ENCODE results near the gene OSCP1. TPM values are rescaled to one million over a fixed set of nuclear protein-coding genes. Genes with fewer than 3 reads are reported as not detected.
"Not testable (repeated sequence)": the region's sequence is repeated elsewhere in the genome, so short reads cannot be mapped to it uniquely, and the experiment has no call there.

The OSCP1 gene, protein sequence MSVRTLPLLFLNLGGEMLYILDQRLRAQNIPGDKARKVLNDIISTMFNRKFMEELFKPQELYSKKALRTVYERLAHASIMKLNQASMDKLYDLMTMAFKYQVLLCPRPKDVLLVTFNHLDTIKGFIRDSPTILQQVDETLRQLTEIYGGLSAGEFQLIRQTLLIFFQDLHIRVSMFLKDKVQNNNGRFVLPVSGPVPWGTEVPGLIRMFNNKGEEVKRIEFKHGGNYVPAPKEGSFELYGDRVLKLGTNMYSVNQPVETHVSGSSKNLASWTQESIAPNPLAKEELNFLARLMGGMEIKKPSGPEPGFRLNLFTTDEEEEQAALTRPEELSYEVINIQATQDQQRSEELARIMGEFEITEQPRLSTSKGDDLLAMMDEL
- 5.8 and 9.2 TPM in 2 replicates for total RNA-seq (2014; rRNA removed; shearing (Covaris generic))

DNA sequence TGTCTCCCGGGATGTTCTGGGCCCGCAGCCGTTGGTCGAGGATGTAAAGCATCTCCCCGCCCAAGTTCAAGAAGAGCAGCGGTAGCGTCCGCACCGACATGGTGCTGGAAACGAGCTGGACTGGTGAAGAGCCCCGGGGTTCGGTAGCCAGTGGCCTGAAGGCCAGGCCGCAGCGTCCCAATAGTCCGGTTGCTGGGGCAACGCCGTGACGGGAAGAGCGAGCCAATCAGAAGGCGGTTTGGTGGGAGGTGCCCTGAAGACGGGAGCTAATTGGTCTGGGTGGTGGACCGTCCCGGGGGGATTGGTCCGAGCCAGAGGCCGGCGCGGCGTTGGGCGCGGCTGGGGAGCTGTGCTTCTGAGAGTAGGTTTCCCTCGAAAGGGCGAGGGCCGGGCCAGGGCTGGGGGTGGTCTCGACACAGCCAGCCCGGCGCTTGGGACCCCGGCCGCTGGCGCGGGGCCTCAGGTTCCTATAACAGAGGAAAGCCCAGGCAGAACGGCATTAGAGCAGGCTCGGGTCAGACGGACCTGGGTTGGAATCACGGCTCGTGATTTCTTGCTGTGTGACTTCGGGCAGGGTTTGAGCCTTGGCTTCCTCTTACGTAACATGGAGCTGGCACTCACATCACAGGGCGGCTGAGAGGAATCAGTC is at the start of gene OSCP1:
Gene OSCP1 (minus strand): TSS at position 182 of the 649 bp plus-strand sequence. CDS start 82 bp downstream, at position 100.
- peak; percentile 84 for DNase-seq (ENCODE audit: low spot score)

DNA sequence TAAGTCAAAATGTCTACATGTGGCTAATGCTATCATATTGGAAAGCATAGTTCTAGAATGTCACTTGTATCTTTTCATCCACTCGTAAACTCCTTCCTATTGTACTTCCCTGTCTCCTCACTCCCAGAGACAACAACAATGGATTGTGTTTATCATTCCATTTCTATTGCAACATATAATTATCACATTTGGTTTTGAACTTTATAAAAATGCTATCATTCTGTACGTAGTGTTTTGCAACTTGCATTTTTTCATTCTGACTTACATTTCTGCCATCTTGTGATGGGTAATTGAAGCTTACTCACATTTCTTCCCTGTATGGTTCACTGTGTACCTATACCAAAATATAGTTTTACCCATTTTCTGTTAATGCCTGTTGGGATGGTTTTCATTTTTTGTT is 47.0 kb upstream of the OSCP1 start:
- DNase-seq (ENCODE audit: low spot score): no peak

DNA sequence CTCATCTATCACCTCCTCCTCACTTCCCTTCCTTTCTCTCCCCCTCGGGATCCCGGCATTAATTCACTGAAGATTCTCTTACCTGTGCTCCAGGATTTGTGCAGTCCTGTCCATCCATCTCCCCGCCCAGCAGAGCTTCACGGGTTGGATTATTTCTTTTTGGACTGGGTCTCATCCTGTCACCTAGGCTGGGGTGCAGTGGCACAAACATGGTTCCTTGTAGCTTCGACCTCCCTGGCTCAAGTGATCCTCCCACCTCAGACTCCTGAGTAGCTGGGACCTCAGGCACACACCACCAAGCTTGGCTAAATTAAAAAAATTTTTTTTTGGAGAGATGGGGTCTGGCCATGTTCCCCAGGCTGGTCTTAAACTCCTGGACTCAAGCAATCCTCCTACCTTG is 44.7 kb upstream of the OSCP1 start:
- no peak for DNase-seq (ENCODE audit: low spot score)

DNA sequence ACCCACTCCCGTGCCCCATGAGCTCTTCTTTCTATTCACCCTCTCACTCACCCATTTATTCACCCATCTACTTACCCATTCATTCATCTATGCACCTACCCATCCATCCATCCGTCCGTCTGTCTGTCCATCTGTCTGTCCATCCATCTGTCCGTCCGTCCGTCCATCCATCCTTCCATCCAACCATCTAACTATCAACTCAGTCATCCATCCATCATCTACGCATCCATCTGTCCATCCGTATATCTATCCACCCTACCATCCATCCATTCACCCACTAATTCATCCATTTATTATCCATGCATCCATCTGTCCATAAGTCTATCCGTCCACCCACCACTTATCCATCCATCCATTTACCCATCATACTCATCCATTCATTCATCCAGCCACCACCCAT is 43.3 kb upstream of the OSCP1 start:
- DNase-seq (ENCODE audit: low spot score): no peak

DNA sequence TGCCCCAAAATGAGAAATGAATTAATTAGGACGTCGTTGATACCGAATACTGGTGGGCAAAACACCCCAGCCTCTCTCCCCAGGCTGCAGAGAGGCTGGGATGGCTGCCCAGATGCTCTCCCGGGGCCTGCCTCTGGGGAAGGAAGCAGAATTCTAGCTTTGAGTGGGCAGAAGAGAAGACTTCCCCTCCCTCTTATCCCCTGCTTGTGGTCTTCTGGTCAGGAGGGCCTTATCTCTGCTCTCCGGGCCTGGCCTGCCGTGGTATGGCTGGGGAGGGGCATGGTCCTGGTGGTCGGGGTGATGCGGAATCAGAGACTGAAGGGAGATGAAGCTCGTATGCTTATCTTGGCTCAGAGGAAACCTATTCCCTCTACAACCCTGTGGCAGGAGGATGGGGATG is 42.2 kb upstream of the OSCP1 start:
- DNase-seq (ENCODE audit: low spot score): no peak

DNA sequence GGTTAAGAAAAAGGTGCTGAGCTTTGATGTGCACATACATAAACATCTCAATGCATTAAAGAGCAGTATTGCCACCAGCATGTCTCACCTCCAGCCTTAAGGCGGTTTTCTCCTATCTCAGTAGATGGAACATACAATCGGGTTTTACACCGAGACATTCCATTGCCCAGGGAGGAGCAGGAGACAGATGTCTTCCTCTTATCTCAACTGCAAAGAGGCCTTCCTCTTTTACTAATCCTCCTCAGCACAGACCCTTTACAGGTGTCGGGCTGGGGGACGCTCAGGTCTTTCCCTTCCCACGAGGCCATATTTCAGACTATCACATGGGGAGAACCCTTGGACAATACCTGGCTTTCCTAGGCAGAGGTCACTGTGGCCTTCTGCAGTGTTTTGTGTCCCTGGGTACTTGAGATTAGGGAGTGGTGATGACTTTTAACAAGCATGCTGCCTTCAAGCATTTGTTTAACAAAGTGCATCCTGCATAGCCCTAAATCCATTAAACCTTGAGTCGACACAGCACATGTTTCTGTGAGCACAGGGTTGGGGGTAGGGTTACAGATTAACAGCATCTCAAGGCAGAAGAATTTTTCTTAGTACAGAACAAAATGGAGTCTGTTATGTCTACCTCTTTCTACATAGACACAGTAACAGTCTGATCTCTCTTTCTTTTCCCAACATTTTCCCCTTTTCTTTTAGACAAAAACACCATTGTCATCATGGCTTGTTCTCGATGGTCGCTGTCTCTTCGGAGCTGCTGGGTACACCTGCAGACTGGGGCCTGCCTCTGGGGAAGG is 39.2 kb upstream of the OSCP1 start:
- not testable (repeated sequence) for DNase-seq (ENCODE audit: low spot score)

DNA sequence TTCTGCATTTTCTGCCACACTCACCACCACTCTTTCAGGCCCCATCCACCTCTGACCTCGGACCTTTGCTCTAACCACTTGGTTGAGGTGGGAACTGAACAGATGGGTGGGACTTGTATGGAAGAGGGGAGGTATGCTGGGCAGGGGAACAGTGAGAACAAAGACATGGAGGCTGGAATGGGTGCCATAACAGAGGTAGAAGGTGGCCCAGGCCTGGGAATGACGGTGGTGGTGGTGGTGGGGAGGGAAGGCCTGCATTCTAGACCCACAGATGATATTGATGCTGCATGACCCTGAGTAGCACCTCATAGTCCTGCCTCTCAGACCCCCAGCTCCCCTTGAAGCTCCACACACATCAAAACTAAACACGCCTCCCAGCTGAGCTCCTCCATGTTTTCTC is 37.7 kb upstream of the OSCP1 start:
- no peak for DNase-seq (ENCODE audit: low spot score)

DNA sequence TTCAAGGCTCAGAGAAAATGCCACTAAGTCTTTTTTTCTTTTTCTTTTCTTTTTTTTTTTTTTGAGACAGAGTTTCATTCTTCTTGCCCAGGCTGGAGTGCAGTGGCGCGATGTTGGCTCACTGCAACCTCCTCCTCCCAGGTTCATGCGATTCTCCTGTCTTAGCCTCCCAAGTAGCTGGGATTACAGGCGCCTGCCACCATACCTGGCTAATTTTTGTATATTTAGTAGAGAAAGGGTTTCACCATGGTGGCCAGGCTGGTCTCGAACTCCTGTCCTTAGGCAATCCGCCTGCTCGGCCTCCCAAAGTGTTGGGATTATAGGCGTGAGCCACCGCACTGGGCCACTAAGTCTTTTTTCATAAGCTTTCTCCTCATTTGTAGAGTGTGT is 37.1 kb upstream of the OSCP1 start:
- not testable (repeated sequence) for DNase-seq (ENCODE audit: low spot score)

DNA sequence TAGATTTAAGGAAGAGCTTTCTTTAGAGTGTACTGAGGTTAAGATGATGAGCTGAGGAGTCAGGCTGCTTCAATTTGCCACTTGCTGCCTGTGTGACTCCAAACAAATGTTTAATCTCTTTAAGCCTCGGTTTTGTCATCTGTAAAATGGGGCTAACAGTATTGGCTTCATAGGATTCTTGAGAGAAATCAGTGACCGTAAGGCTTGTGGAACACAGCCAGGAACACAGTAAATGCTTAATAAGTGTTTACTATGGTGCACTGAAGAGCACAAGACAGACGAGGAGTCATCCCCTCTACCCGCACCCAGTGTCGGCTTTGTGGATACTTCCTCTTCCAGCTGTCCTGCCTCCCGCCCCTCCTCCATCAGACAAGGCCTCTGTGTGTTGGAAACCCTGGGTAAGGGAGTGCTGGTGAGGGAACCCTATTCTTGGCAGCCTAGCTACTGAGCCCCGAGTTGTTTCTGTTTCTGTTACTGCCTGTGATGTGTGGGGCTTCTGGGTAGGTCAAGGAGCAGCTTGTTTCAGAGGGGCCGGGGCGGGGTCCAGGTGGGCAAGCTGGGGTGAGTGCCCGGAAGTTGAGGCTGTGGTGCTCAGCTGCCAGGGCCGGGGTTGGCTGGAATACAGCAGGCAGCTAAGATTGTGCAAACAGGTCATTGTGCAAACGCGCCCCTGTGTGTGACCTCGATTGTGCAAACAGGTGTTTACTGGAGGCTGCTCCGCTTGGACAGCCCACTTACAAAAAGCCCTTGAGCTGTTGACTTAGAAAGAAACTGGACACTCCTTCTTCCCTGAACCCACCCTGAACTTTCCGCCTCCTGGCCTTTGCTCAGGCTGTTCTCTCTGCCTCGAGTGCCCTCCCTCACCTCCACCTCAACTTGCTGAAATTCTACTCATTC is 36.4 kb upstream of the OSCP1 start:
- no peak for DNase-seq (ENCODE audit: low spot score)

DNA sequence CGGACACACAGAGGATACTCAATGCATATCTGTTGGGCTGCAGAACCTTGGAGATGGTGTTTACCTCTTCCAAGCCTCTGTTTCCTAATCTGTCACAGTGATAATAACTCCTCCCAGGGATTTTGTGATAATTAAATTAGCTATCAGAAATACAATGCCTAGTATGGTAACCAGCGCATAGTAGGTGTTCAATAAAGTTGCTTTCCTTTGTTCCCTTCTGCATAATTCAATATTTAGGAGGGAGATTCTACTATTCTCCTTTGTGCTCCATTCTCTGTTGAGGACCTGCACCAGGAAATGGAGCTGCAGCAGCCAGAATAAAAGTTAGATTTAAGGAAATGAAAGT is 35.8 kb upstream of the OSCP1 start:
- DNase-seq (ENCODE audit: low spot score): no peak

DNA sequence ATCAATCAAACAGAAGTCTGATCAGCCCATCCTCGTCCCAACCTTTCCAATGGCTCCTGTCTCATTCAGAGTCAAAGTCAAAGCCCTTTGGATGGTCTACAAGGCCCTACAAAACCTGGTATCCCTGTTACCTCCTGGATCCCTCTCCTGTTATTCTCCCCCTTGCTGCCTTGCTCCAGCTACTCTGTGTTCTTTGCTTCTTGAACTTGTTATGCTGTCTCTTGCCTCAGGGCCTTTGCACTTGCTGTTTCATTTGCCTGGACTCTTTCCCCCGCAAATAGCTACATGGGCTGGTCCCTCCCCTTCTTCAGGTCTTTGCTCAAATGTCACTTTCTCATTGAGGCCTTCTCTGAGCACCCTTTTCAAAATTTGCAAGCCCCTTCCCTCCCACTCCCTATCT is 33.8 kb upstream of the OSCP1 start:
- no peak for DNase-seq (ENCODE audit: low spot score)

DNA sequence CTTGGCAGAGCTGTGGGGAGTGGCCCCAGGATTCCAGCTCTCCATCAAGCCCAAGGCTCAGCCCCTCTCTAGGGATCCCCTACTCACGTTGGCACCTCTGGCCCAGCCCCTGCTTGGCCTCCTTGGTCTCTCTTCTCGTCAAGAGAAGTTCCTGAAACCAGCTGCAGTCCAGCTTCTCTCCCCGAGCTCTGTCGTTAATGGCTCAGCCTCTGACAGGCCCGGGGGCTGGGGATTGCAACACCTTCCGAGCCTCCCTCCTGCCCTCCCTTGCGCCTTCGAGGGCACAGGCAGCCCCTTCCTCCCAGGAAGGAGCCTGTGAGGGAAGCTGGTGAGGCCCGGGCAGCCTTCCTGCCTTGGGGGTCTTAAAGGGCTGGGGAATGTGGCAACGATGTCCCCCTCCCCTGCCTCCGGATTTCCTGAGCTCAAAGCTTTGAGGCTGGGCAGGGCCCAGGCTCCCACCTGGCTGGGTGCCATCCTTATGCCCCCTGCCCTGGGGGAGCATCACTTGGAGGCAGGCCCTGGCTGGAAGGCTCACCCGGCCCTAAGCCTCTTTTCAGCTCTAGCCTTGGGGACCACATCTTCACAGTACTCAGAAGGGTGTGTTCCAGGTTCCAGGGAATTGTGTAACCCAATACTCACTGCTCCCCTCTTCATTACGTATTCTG is 32.6 kb upstream of the OSCP1 start, which contains the start of gene CSF3R:
Gene CSF3R (minus strand): TSS at position 190 of the 665 bp plus-strand sequence. CDS start 3,417 bp downstream, outside the sequence.
- no peak for DNase-seq (ENCODE audit: low spot score)

DNA sequence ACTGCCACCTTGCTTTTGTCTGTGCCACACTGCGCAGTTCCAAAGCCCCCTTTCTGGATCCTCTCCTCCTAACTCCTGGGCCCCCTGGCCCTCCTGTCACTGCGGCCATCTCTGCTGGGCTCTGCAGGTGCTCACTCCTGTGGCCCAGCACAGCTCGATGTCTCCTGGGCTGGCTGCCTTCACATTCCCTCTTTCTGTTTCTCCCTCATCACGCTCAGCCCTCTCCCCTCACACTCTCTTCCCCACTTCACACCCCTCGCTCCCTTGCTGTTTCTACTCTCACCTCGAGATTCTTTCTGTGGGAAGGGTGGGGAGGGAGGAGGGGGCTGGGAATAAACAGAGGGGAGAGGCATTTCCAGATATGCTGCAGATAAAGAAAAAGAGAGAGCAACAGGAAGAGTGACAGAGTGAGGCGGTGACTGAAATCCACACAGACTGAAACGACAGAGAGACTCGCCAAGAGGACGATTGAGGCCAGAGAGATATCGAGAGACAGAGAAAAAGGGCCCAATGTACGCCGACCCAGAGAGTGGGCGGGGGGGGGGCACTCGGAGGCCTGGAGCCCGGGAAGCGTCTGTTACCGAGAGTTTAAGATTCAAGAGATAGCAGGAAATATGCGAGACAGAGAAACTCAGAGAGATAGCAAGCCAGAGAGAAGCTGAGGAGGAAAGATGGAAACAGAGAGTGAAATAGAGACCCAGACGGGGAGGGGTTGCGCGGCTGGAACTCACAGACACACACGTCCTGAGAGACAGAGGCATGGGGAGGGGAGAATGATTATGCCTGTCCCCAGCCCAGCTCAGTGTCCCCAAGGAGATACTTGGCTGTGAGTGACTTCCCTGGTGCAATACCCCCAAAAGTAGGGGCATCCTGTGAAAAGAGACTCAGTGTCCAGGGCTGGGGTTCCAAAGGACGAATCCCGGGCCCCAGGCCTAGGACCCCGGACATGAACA is 31.8 kb upstream of the OSCP1 start:
- DNase-seq (ENCODE audit: low spot score): no peak

DNA sequence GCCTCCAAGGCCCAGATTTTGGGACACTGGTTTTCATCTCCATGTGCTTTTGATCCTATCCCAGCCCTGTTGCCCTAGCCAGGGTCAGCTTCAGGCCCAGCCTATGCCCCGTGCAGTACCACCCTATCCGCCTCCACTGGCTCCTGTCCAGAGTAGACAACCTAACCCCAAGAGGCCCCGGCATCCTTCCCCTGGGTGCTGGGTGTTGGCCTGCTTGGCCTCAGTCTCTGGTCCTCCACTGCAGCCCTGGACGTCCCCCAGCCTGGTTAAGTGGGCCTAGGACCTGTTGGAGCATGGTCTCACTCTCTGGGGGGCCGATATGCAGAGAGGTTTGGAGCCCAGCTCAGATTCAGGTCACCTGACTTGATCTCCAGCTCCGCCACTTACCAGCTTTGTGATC is 30.8 kb upstream of the OSCP1 start:
- no peak for DNase-seq (ENCODE audit: low spot score)

DNA sequence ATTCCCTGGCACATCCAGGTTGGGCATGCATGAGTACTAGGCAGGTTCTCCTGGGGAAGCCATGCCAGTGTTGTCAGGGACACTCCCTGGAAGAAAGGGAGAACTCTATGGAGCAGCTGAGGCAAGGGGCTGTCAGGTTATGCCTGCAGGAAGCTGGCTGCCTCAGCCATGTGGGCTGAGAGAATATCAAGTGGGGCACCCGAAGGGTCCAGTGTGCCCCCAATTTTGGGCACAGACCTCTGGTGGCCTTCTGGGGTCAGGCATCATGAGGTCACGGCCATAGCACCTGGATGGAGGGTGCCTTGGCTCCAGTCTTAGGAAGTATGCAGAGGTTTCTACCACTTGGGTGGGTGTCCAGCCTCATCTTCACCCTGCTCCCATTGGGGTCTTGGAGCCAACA is 29.9 kb upstream of the OSCP1 start:
- DNase-seq (ENCODE audit: low spot score): no peak

DNA sequence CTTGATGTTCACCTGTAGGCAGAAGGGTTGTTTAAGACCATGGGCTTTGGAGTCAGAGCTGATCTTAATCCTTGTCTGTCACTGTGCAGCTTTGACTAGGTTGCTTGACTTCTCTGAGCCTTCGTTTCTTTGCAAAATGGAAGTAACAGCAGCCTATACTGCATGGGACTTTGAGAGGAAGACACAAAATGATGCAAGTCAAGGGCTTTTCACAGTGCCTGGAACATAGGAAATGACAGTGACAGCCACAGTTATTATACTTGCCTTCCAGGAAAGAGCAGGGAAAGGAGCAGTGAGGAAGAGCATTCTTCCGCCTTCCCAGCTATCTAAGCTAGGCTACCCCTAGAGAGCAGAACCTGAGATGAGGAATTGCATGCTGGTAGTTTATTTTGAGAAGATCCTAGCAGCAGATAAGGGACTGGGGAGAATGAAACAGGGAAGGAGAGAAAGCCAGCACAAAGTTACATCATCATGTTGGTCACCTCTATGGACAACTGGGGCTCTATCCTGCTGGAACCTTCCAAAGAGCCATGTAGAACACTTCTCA is 29.3 kb upstream of the OSCP1 start:
- DNase-seq (ENCODE audit: low spot score): no peak

DNA sequence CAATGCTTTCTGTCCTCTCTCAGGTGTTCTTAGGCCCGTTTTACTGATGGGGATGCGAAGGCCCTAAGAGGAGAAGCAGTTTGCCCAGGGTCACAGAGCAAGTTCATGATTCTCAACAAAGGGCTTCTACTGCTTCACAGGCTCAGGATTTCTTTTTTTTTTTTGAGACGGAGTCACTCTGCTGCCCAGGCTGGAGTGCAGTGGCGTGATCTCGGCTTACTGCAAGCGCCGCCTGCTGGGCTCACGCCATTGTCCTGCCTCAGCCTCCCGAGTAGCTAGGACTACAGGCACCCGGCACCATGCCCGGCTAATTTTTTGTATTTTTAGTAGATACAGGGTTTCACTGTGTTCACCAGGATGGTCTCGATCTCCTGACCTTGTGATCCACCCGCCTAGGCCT is 27.4 kb upstream of the OSCP1 start:
- DNase-seq (ENCODE audit: low spot score): not testable (repeated sequence)

DNA sequence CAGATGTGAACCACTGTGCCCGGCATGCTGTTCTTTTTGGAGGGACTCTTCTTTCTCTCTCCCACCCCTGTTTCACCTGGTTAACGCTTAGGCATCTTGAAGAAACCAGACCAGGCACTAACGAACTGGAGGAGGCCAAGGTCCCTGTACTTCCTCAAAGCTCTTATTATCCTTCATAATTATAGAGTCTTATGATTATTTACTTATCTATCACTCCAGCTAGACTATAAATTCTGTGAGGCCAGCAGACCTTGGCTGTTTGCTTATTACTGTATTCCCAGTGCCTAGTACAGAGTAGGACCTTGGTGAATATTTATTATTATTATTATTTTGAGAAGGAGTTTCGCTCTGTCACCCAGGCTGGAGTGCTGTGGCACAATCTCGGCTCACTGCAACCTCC is 26.7 kb upstream of the OSCP1 start:
- no peak for DNase-seq (ENCODE audit: low spot score)

DNA sequence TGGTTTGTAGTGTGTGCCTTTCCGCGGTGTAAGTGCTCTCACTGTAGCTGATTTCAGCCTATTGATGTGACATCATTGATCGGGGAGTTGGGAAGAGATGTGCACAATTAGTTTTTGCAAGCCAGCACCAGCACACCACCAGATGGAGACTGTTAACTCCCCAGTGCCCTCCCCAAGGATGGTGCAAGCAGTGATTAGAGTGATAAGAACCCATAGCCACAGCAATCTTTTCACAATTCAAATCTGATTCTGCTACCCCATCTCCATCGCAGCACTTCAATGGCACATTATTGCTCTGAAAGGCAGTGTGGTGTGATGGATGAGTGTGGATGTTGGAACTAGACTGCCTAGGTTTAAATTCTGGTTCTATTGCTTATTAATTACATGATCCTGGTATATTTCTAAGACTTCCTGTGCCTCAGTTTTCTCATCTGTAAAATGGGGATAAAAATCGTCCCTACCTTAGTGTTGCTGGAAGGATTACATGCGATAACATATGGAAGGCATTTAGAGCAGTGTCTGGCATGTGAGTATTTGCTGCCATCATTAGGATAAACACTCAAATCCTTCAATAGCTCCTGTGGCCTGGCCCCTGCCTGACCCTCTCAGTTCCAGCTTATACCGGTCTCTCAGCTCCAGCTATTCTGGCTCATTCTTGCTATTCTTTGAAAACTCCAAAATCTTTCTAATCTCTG is 25.8 kb upstream of the OSCP1 start:
- DNase-seq (ENCODE audit: low spot score): no peak
